SH-SY5Y (cell line): Measurements from ENCODE around the gene PLCL2.

Source experiments
- GATA2 ChIP-seq: IDR thresholded peaks from 2 replicates; pipeline ENCODE4 v1.6.1; 2011; ENCODE audit warnings: mild to moderate bottlenecking, low read depth, low read length
- GATA3 ChIP-seq: IDR thresholded peaks from 2 replicates; pipeline ENCODE4 v1.6.1; 2011; ENCODE audit warnings: low read depth, mild to moderate bottlenecking, low read length, moderate library complexity

GRCh38 chr3:17133632-17134545, 249.1 kb downstream of the PLCL2 start:
- TF ChIP-seq GATA2 (no peak), GATA3 (no peak)
